Epithelial cell of esophagus (primary cell): Measurements from ENCODE around the gene STON1.

Experiments
- DNase-seq: peaks from one replicate; pipeline ENCODE4 v3.0.0; 2010; ENCODE audit warnings: low read depth
- H3K4me3 ChIP-seq: 2 replicates; pipeline ENCODE4 v1.5.1; 2011; ENCODE audit warnings: mild to moderate bottlenecking, low read length, control low read depth
- TF ChIP-seq, protein P1 (sequence below): IDR thresholded peaks from 2 replicates; pipeline ENCODE4 v1.5.1; 2011; ENCODE audit warnings: low read depth, mild to moderate bottlenecking, low read length, control low read depth, inconsistent platforms; ENCODE audit not compliant: insufficient read depth; ENCODE audit errors: missing control alignments

Gene STON1

DNA sequence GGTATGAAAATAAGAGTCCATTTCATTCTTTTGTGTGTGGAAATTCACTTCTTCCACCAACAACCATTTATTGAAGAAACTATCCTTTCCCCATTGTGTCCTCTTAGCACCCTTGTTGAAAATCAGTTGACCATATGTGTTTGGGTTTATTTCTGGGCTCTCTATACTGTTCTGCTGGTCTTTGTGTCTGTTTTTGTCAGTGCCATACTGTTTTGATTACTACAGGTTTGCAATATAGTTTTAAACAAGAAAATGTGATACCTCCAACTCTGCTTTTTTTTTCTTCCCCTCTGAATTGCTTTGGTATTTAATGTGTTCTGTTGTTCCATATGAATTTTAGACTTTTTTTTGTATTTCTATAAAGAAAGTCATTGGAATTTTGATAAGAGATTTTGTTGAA lies 96.1 kb downstream of the STON1 start:
- DNase-seq = no peak
- TF ChIP-seq, protein P1, sequence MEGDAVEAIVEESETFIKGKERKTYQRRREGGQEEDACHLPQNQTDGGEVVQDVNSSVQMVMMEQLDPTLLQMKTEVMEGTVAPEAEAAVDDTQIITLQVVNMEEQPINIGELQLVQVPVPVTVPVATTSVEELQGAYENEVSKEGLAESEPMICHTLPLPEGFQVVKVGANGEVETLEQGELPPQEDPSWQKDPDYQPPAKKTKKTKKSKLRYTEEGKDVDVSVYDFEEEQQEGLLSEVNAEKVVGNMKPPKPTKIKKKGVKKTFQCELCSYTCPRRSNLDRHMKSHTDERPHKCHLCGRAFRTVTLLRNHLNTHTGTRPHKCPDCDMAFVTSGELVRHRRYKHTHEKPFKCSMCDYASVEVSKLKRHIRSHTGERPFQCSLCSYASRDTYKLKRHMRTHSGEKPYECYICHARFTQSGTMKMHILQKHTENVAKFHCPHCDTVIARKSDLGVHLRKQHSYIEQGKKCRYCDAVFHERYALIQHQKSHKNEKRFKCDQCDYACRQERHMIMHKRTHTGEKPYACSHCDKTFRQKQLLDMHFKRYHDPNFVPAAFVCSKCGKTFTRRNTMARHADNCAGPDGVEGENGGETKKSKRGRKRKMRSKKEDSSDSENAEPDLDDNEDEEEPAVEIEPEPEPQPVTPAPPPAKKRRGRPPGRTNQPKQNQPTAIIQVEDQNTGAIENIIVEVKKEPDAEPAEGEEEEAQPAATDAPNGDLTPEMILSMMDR = no peak

DNA sequence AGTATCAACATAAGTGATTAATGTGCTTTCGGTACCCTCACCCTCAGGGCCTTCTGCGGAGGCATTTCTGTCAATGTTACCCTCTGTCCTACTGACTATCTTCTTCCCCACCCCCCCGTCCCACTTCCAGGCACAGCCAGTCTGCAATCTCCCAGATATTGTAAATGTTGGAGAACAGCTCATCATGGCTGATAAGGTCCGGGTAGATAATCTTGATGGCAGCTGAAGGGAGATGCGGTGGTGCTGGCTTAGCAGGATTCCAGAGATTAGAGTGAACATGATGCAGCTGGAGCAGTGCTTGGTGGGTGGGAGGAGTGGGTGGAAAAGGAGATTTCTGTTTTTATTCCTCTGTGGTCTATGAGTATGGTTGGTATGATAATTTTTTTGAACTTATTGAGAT lies 103.2 kb downstream of the STON1 start:
- no peak overlapping the region for H3K4me3 ChIP-seq
- no peak for DNase-seq
- TF ChIP-seq, protein P1 = no peak

More for the DNA sequence above, 96.1 kb downstream of the STON1 start:
- H3K4me3 ChIP-seq = no peak overlapping the region

DNA sequence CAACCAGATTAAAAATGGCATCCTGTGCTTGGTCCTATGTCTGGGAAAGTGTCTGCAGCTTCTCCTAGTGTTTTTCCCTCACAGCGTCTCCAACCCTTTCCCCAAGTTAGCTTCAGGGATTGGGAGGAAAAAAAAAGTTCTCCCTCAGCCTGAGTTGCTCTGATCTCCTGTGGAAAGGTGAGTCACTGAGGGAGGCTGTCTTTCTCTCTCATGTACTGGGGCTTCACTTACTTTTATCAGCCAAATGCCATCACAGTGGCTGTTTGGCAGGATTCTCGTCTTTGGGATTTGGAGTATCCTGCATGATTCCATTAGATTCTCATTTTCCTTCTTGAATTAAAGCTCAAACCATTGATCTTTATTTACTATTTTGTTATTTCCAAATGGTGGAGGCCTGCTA lies 105.8 kb downstream of the STON1 start:
- no peak for DNase-seq
- H3K4me3 ChIP-seq = no peak overlapping the region
- TF ChIP-seq, protein P1 = no peak

DNA sequence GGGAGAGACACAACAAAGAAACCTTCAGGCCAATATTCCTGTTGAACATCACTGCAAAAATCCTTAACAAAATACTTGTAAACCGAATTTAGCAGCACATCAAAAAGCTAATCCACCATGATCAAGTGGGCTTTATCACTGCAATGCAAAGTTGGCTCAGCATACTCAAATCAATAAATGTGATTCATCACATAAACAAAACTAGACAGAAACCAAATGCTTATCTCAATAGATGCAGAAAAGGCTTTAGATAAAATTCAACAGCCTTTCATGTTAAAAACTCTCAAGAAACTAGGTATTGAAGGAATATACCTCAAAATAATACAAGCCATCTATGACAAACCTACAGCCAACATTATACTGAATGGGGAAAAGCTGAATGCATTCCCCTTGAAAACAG lies 108.3 kb downstream of the STON1 start:
- TF ChIP-seq, protein P1 = no peak

More for the DNA sequence above, 108.3 kb downstream of the STON1 start:
- DNase-seq = no peak
- H3K4me3 ChIP-seq = no peak overlapping the region
